Ishikawa (cell line): ENCODE results near the gene GLO1.

ENCODE experiments used
- FOXM1 ChIP-seq: IDR thresholded peaks from 2 replicates; pipeline ENCODE4 v1.6.1; 2012; ENCODE audit warnings: low read depth, borderline replicate concordance
- RAD21 ChIP-seq: IDR thresholded peaks from 2 replicates; pipeline ENCODE4 v1.6.1; 2012; ENCODE audit warnings: low read depth
- YY1 ChIP-seq: IDR thresholded peaks from 2 replicates; pipeline ENCODE4 v1.6.1; 2012; ENCODE audit warnings: low read depth

DNA sequence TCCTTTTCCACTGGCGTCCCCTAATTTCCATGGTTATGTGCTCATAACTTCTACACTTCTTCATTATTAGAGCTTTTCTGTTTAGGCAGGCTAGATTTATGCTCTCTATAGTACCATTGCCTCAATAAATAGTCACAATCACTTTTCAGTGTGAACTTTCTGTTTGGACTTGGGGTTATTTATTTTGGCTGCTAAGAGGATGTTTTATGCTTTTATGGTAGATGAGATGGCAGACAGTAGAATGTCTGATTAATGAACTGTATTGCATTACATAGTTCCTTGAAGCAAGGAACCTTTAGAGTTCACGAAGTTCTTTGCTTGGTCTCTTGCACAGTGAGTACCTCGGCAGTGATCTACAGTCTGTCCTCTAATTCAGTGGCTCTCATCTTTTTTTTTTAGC, 19.1 kb upstream of the GLO1 start:
- TF ChIP-seq FOXM1 (no peak), RAD21 (no peak), YY1 (no peak)
